Activated CD4-positive, alpha-beta T cell treated with anti-CD3 and anti-CD28 coated beads for 36 hours (primary cell): ENCODE measurements around the gene ADGB. TPM values are rescaled to one million over a fixed set of nuclear protein-coding genes. Genes with fewer than 3 reads are reported as not detected.
"Not testable (repeated sequence)": the region's sequence is repeated elsewhere in the genome, so short reads cannot be mapped to it uniquely, and the experiment has no call there.

Source experiments
- ATAC-seq: fragments of 200-7000 bp; cut with Tn5 transposase; one replicate; pipeline ENCODE4 v1.10.0; 2021; ENCODE audit warnings: mild to moderate bottlenecking, moderate library complexity
- CTCF ChIA-PET: fragments of 350-600 bp; sonication (Branson Sonifier 250); formaldehyde crosslinking; loops from one replicate; lab custom pipeline; 2021; ENCODE audit warnings: antibody characterized with exemption; lab: Charles Lee
- POLR2A ChIA-PET: fragments of 350-600 bp; sonication (Branson Sonifier 250); formaldehyde crosslinking; loops from one replicate; lab custom pipeline; 2021; ENCODE audit warnings: antibody characterized with exemption, inconsistent platforms; lab: Charles Lee
- DNase-seq: peaks from one replicate; pipeline ENCODE4 v3.0.0-alpha.2; 2020
- H3K27ac Mint-ChIP-seq: one replicate; pipeline ENCODE4 v1.8.0; 2021; ENCODE audit warnings: mixed read lengths
- H3K27me3 Mint-ChIP-seq: one replicate; pipeline ENCODE4 v1.8.0; 2021; ENCODE audit warnings: mixed read lengths
- H3K36me3 Mint-ChIP-seq: one replicate; pipeline ENCODE4 v1.8.0; 2021; ENCODE audit warnings: low read depth, mixed read lengths
- H3K4me1 Mint-ChIP-seq: one replicate; pipeline ENCODE4 v1.8.0; 2021; ENCODE audit warnings: mixed read lengths
- H3K4me3 Mint-ChIP-seq: one replicate; pipeline ENCODE4 v1.8.0; 2021; ENCODE audit warnings: mild to moderate bottlenecking, moderate library complexity, mixed read lengths
- H3K9me3 Mint-ChIP-seq: one replicate; pipeline ENCODE4 v1.8.0; 2021; ENCODE audit warnings: low read depth, mixed read lengths
- intact Hi-C, 2 experiments: fragments of 100-400 bp; cut with DNase I in 1 of 2; cut with micrococcal nuclease in 1 of 2; formaldehyde crosslinking; loops; one replicate each; pipeline versions ENCODE4 v1.14.2 to v1.15.1; 2022 to 2024; cut with DNase I, micrococcal nuclease
- total RNA-seq, 2 experiments: library from RNA; stranded (reverse); gene quantifications; one replicate each; pipeline ENCODE4 v1.2.3, GENCODE V29; 2021

The ADGB gene
- total RNA-seq = not detected

DNA sequence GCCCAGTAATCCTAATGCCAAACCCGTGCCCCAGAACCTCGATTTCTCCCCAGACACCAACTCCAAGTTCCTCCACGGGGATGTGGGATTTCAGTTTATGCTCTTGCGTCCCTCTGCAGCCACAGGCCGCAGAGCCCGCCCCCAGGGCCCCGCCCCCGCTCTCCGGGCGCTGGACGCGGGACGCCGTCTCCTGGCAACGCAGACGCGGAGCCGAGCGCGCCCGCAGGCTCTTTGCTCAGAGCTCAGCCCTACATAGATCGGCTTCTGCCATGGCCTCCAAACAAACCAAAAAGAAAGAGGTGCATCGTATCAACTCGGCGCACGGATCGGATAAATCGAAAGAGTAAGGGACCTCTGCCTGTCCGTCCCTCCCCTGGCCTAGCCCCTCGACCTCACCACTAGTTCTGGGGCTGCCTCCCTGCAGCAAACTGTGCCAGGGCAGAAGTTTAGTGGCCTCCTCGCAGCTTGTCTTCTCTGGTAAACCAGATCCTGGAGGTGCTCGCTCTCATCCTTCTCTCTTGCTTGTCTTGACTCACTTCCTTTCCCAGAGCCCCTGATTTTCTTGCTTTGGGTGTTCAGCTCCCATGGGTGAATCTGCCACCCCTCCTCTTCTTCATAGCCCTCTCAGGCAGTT lies at the start of gene ADGB:
Gene ADGB (plus strand): TSS at position 201 of the 634 bp plus-strand sequence. CDS start 69 bp downstream, at position 270.
- intact Hi-C loops = no loop called here
- Mint-ChIP-seq H3K4me3 (peak within 1 kb of the TSS; percentile 43), H3K27ac (no peak within 1 kb of the TSS), H3K4me1 (peaks cover 9% of the 10 kb centered on the region), H3K36me3 (no peaks in the 10 kb centered on the region), H3K27me3 (peaks cover 15% of the 10 kb centered on the region), H3K9me3 (no peaks in the 10 kb centered on the region)
- ChIA-PET POLR2A (no interaction called here), CTCF (no interaction called here)
- DNase-seq (peak; percentile 18), ATAC-seq (no peak)

GRCh38 chr6:146550911-146551310 lies 47.9 kb upstream of the ADGB start:
- no peaks in the 10 kb centered on the region for H3K4me1 Mint-ChIP-seq
- intact Hi-C loops = no loop called here
- POLR2A ChIA-PET = no interaction called here
- ATAC-seq (no peak), DNase-seq (no peak)
- CTCF ChIA-PET = interaction anchor here (1.3 kb wide), 1 partner anchor 9 kb away, joined by 3 read pairs; no protein-coding TSS in a partner anchor
- no peak overlapping the region for H3K27ac Mint-ChIP-seq
- H3K36me3 Mint-ChIP-seq = no peaks in the 10 kb centered on the region
- H3K9me3 Mint-ChIP-seq = no peaks in the 10 kb centered on the region
- H3K27me3 Mint-ChIP-seq = peaks cover 2% of the 10 kb centered on the region
- H3K4me3 Mint-ChIP-seq = no peak overlapping the region

DNA sequence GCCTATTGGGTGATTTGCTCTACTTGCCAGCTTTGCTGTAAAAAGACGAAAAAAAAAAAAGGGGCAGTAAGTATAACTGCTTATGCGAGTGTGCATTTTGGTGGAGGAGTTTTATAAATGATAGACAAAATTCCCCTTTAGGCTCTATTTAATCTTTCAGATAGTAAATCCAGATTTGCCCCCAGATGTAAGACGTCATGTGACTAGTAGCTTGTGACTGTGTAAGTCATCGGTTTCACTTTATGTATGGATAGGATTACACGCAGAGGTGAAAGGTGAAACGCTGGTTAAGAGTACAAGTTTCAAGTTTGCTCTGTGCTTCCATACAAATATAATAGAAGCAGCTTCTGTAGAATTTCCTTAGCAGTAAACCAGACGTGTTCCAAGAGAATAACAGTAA lies 47.2 kb upstream of the ADGB start:
- Mint-ChIP-seq H3K9me3 (no peaks in the 10 kb centered on the region), H3K27me3 (peaks cover 2% of the 10 kb centered on the region), H3K4me3 (no peak overlapping the region), H3K27ac (no peak overlapping the region), H3K4me1 (no peaks in the 10 kb centered on the region), H3K36me3 (no peaks in the 10 kb centered on the region)
- CTCF ChIA-PET = interaction anchor here (1.3 kb wide), 1 partner anchor 9 kb away, joined by 3 read pairs; no protein-coding TSS in a partner anchor
- intact Hi-C loops = no loop called here
- no peak for DNase-seq
- POLR2A ChIA-PET = no interaction called here
- ATAC-seq = no peak

GRCh38 chr6:146553377-146554135 lies 45.2 kb upstream of the ADGB start:
- CTCF ChIA-PET = interaction anchor here (0.5 kb wide), 1 partner anchor 39 kb away, joined by 3 read pairs; no protein-coding TSS in a partner anchor
- no peaks in the 10 kb centered on the region for H3K9me3 Mint-ChIP-seq

DNA sequence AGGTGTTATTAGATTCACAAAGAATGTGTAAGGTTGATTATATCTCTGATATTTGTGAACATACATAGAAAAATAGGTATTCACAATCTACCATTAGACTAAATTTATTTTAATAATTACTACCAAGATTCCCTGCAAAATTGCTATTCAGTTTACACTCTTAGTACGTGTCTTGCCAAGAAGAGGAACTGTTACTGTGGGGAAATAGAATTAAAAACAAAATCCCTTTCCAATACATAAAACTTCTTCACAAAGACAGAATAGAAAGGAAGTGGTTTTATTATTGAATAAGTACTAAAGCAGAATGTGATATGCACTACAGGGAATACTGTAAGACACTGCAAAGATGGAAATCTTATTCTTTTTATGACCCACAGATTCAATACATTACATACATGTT lies 38.2 kb upstream of the ADGB start:
- H3K4me1 Mint-ChIP-seq = no peaks in the 10 kb centered on the region
- no peaks in the 10 kb centered on the region for H3K9me3 Mint-ChIP-seq
- DNase-seq = no peak
- H3K27me3 Mint-ChIP-seq = no peaks in the 10 kb centered on the region
- ATAC-seq = no peak
- H3K36me3 Mint-ChIP-seq = no peaks in the 10 kb centered on the region
- intact Hi-C loops = no loop called here
- CTCF ChIA-PET = interaction anchor here (1.5 kb wide), 1 partner anchor 9 kb away, joined by 3 read pairs; no protein-coding TSS in a partner anchor
- no peak overlapping the region for H3K4me3 Mint-ChIP-seq
- no peak overlapping the region for H3K27ac Mint-ChIP-seq
- POLR2A ChIA-PET = no interaction called here

More at GRCh38 chr6:146553377-146554135, 45.2 kb upstream of the ADGB start:
- Mint-ChIP-seq H3K36me3 (no peaks in the 10 kb centered on the region), H3K27me3 (peaks cover 2% of the 10 kb centered on the region), H3K4me1 (no peaks in the 10 kb centered on the region), H3K27ac (no peak overlapping the region), H3K4me3 (no peak overlapping the region)
- POLR2A ChIA-PET = no interaction called here
- intact Hi-C loops = no loop called here
- no peak for DNase-seq
- no peak for ATAC-seq

DNA sequence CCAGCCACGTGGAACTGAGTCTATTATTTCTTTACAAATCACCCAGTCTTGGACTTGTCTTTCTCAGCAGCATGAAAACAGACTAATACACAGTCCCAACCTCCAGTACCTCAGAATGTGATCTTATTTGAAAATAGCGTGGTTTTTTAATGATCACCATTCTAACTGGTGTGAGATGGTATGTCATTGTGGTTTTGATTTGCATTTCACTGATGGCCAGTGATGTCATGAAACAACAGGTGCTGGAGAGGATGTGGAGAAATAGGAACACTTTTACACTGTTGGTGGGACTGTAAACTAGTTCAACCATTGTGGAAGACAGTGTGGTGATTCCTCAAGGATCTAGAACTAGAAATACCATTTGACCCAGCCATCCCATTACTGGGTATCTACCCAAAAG lies 32.1 kb upstream of the ADGB start:
- H3K9me3 Mint-ChIP-seq, CTCF ChIA-PET, DNase-seq, H3K27ac Mint-ChIP-seq, intact Hi-C loops, H3K4me1 Mint-ChIP-seq, H3K4me3 Mint-ChIP-seq, ATAC-seq, H3K27me3 Mint-ChIP-seq, H3K36me3 Mint-ChIP-seq, POLR2A ChIA-PET: not testable (repeated sequence)

- CTCF ChIA-PET, POLR2A ChIA-PET, H3K4me3 Mint-ChIP-seq, ATAC-seq, DNase-seq, H3K27ac Mint-ChIP-seq, H3K4me1 Mint-ChIP-seq, intact Hi-C loops, H3K36me3 Mint-ChIP-seq, H3K27me3 Mint-ChIP-seq: not testable (repeated sequence)
- peaks cover 11% of the 10 kb centered on the region for H3K9me3 Mint-ChIP-seq
Observed at GRCh38 chr6:146568619-146569018, 30.2 kb upstream of the ADGB start.

DNA sequence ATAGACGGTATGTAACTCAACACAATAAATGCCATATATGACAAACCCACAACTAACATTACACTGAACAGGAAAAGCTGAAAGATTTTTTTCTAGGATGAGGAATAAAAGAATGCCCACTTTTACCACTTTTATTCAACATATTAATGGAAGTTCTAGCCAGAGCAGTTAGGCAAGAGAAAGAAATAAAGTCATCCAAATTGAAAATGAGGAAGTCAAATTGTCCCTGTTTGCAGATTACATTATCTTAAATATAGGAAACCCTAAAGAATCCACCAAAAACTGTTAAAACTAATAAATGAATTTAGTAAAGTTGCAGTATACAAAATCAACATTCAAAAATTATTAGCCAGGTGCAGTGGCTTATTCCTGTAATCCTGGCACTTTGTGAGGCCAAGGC lies 24.6 kb upstream of the ADGB start:
- no peak for ATAC-seq
- ChIA-PET POLR2A (no interaction called here), CTCF (no interaction called here)
- no peaks in the 10 kb centered on the region for H3K36me3 Mint-ChIP-seq
- H3K27ac Mint-ChIP-seq = no peak overlapping the region
- H3K4me3 Mint-ChIP-seq = no peak overlapping the region
- no peaks in the 10 kb centered on the region for H3K27me3 Mint-ChIP-seq
- no peak for DNase-seq
- H3K9me3 Mint-ChIP-seq = peaks cover 7% of the 10 kb centered on the region
- no peaks in the 10 kb centered on the region for H3K4me1 Mint-ChIP-seq
- intact Hi-C loops = no loop called here

DNA sequence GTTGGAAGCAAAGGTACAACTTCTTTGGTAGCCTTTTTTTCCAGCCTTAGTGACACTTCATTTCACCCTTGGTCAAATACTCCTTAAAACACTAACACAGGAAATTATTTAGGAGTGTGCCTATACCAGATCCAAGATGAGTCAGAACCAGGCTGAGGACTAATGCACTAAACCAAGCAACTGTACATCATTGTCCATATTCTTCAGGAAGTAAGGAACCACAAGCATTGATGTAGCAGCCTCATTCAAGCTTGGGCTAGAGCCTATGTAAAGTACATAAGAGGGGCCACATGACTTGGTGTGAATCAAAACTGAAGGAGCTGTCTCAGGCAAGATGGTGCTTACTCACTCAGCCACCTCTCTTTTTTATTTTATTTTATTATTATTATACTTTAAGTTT lies 20.7 kb upstream of the ADGB start:
- no peaks in the 10 kb centered on the region for H3K27me3 Mint-ChIP-seq
- peaks cover 2% of the 10 kb centered on the region for H3K9me3 Mint-ChIP-seq
- intact Hi-C loops = no loop called here
- CTCF ChIA-PET = no interaction called here
- ATAC-seq (no peak), DNase-seq (no peak)
- POLR2A ChIA-PET = no interaction called here
- H3K36me3 Mint-ChIP-seq = no peaks in the 10 kb centered on the region
- H3K27ac Mint-ChIP-seq = no peak overlapping the region
- H3K4me3 Mint-ChIP-seq = no peak overlapping the region
- H3K4me1 Mint-ChIP-seq = no peaks in the 10 kb centered on the region

- Mint-ChIP-seq H3K9me3 (no peaks in the 10 kb centered on the region), H3K36me3 (no peaks in the 10 kb centered on the region), H3K4me1 (no peaks in the 10 kb centered on the region), H3K27me3 (no peaks in the 10 kb centered on the region), H3K27ac (no peak overlapping the region), H3K4me3 (no peak overlapping the region)
- ChIA-PET CTCF (no interaction called here), POLR2A (no interaction called here)
- DNase-seq = no peak
- intact Hi-C loops = no loop called here
- ATAC-seq = no peak
Observed at GRCh38 chr6:146581968-146582367, 16.8 kb upstream of the ADGB start.

- no peak overlapping the region for H3K27ac Mint-ChIP-seq
- no peaks in the 10 kb centered on the region for H3K27me3 Mint-ChIP-seq
- POLR2A ChIA-PET = no interaction called here
- H3K36me3 Mint-ChIP-seq = no peaks in the 10 kb centered on the region
- intact Hi-C loops = no loop called here
- H3K4me3 Mint-ChIP-seq = no peak overlapping the region
- DNase-seq (no peak), ATAC-seq (no peak)
- H3K9me3 Mint-ChIP-seq = no peaks in the 10 kb centered on the region
- CTCF ChIA-PET = no interaction called here
- H3K4me1 Mint-ChIP-seq = no peaks in the 10 kb centered on the region
Observed at GRCh38 chr6:146582857-146583256, 15.9 kb upstream of the ADGB start.

DNA sequence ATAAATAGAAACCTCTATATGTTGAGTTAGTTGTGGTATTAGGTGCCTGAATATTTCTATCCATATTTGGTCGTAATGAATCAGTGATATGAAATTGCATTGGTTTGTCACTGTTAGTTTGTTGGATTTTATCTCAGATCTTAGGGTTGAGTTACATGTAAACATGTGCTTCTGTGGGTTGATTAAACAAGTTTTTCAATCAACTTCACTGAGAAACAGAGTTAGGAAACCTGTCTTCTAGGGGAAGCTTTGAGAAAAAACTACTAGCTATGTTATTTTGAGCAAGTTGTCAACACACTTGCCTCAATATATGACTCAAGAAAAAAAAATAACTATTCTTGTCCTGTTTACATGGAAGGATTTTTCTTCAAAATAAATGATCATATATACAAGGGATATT lies 14.8 kb upstream of the ADGB start:
- no peak for ATAC-seq
- ChIA-PET POLR2A (no interaction called here), CTCF (interaction anchor here (0.6 kb wide), 1 partner anchor 992 kb away, joined by 3 read pairs; no protein-coding TSS in a partner anchor)
- Mint-ChIP-seq H3K27ac (no peak overlapping the region), H3K36me3 (no peaks in the 10 kb centered on the region), H3K27me3 (no peaks in the 10 kb centered on the region), H3K4me3 (no peak overlapping the region), H3K9me3 (no peaks in the 10 kb centered on the region), H3K4me1 (no peaks in the 10 kb centered on the region)
- DNase-seq = no peak
- intact Hi-C loops = no loop called here
